ENCODE measurements around the gene TRERF1.
A peak's percentile ranks its signal among the peaks of the same experiment; 100 is the strongest.
"Not testable (repeated sequence)": the region's sequence is repeated elsewhere in the genome, so short reads cannot be mapped to it uniquely, and the experiment has no call there.

Gene TRERF1

GRCh38 chr6:42334870-42335269 lies 116.9 kb downstream of the TRERF1 start:
- intact Hi-C loops (cut with micrococcal nuclease): no loop called here
- peaks cover 85% of the 10 kb centered on the region for H3K4me1 Mint-ChIP-seq (ENCODE audit: low read depth)
- no peak overlapping the region for H3K4me3 Mint-ChIP-seq
- peak overlapping the region; percentile 15 for H3K27ac Mint-ChIP-seq
- no peaks in the 10 kb centered on the region for H3K27me3 Mint-ChIP-seq
- peaks cover 56% of the 10 kb centered on the region for H3K36me3 Mint-ChIP-seq (ENCODE audit: low read depth)
- H3K9me3 Mint-ChIP-seq: no peaks in the 10 kb centered on the region

- peaks cover 57% of the 10 kb centered on the region for H3K36me3 Mint-ChIP-seq (ENCODE audit: low read depth)
- intact Hi-C loops (cut with micrococcal nuclease): no loop called here
- H3K9me3 Mint-ChIP-seq: no peaks in the 10 kb centered on the region
- H3K27ac Mint-ChIP-seq: peak overlapping the region; percentile 70
- peaks cover 86% of the 10 kb centered on the region for H3K4me1 Mint-ChIP-seq (ENCODE audit: low read depth)
- H3K4me3 Mint-ChIP-seq: no peak overlapping the region
- no peaks in the 10 kb centered on the region for H3K27me3 Mint-ChIP-seq
Measured at GRCh38 chr6:42333612-42334011, 118.1 kb downstream of the TRERF1 start.

- intact Hi-C loops (cut with micrococcal nuclease): no loop called here
- H3K4me1 Mint-ChIP-seq (ENCODE audit: low read depth): peaks cover 82% of the 10 kb centered on the region
- no peak overlapping the region for H3K4me3 Mint-ChIP-seq
- peak overlapping the region; percentile 70 for H3K27ac Mint-ChIP-seq
- no peaks in the 10 kb centered on the region for H3K27me3 Mint-ChIP-seq
- H3K36me3 Mint-ChIP-seq (ENCODE audit: low read depth): peaks cover 52% of the 10 kb centered on the region
- no peaks in the 10 kb centered on the region for H3K9me3 Mint-ChIP-seq
Measured at GRCh38 chr6:42332916-42333315, 118.8 kb downstream of the TRERF1 start.

GRCh38 chr6:42331019-42331418 lies 120.7 kb downstream of the TRERF1 start:
- Mint-ChIP-seq H3K27ac (peak overlapping the region; percentile 12), H3K4me3 (no peak overlapping the region), H3K9me3 (no peaks in the 10 kb centered on the region), H3K36me3 (ENCODE audit: low read depth) (peaks cover 39% of the 10 kb centered on the region), H3K4me1 (ENCODE audit: low read depth) (peaks cover 76% of the 10 kb centered on the region), H3K27me3 (no peaks in the 10 kb centered on the region)
- intact Hi-C loops (cut with micrococcal nuclease): no loop called here

GRCh38 chr6:42326248-42326647 lies 125.5 kb downstream of the TRERF1 start:
- H3K36me3 Mint-ChIP-seq (ENCODE audit: low read depth): peaks cover 18% of the 10 kb centered on the region
- H3K27ac Mint-ChIP-seq: no peak overlapping the region
- peaks cover 45% of the 10 kb centered on the region for H3K4me1 Mint-ChIP-seq (ENCODE audit: low read depth)

GRCh38 chr6:42324656-42325324 lies 126.9 kb downstream of the TRERF1 start:
- H3K36me3 Mint-ChIP-seq (ENCODE audit: low read depth): peaks cover 13% of the 10 kb centered on the region
- H3K27ac Mint-ChIP-seq; H3K27me3 Mint-ChIP-seq; H3K4me3 Mint-ChIP-seq; intact Hi-C loops (cut with micrococcal nuclease); H3K9me3 Mint-ChIP-seq: not testable (repeated sequence)
- H3K4me1 Mint-ChIP-seq (ENCODE audit: low read depth): peaks cover 49% of the 10 kb centered on the region

More at GRCh38 chr6:42326248-42326647, 125.5 kb downstream of the TRERF1 start:
- intact Hi-C loops (cut with micrococcal nuclease): no loop called here
- H3K9me3 Mint-ChIP-seq: no peaks in the 10 kb centered on the region
- H3K27me3 Mint-ChIP-seq: no peaks in the 10 kb centered on the region
- H3K4me3 Mint-ChIP-seq: no peak overlapping the region

GRCh38 chr6:42322676-42323075 lies 129.1 kb downstream of the TRERF1 start:
- Mint-ChIP-seq H3K9me3 (no peaks in the 10 kb centered on the region), H3K27ac (no peak overlapping the region), H3K27me3 (no peaks in the 10 kb centered on the region), H3K36me3 (ENCODE audit: low read depth) (peaks cover 14% of the 10 kb centered on the region), H3K4me1 (ENCODE audit: low read depth) (peaks cover 46% of the 10 kb centered on the region), H3K4me3 (no peak overlapping the region)
- intact Hi-C loops (cut with micrococcal nuclease): no loop called here

GRCh38 chr6:42321976-42322375 lies 129.8 kb downstream of the TRERF1 start:
- Mint-ChIP-seq H3K36me3 (ENCODE audit: low read depth) (peaks cover 10% of the 10 kb centered on the region), H3K4me1 (ENCODE audit: low read depth) (peaks cover 48% of the 10 kb centered on the region), H3K9me3 (no peaks in the 10 kb centered on the region), H3K27ac (no peak overlapping the region), H3K4me3 (no peak overlapping the region), H3K27me3 (no peaks in the 10 kb centered on the region)
- intact Hi-C loops (cut with micrococcal nuclease): no loop called here

GRCh38 chr6:42320762-42321161 lies 131.0 kb downstream of the TRERF1 start:
- Mint-ChIP-seq H3K27ac (no peak overlapping the region), H3K9me3 (no peaks in the 10 kb centered on the region), H3K4me3 (no peak overlapping the region), H3K36me3 (ENCODE audit: low read depth) (peaks cover 10% of the 10 kb centered on the region), H3K27me3 (no peaks in the 10 kb centered on the region), H3K4me1 (ENCODE audit: low read depth) (peaks cover 50% of the 10 kb centered on the region)
- intact Hi-C loops (cut with micrococcal nuclease): no loop called here

GRCh38 chr6:42318480-42318879 lies 133.2 kb downstream of the TRERF1 start:
- Mint-ChIP-seq H3K27me3 (no peaks in the 10 kb centered on the region), H3K9me3 (no peaks in the 10 kb centered on the region), H3K4me3 (no peak overlapping the region), H3K36me3 (ENCODE audit: low read depth) (peaks cover 14% of the 10 kb centered on the region), H3K27ac (peak overlapping the region; percentile 92), H3K4me1 (ENCODE audit: low read depth) (peaks cover 63% of the 10 kb centered on the region)
- intact Hi-C loops (cut with micrococcal nuclease): loop anchor here (5.0 kb wide), 1 partner anchor 49 kb away; no protein-coding TSS in a partner anchor

GRCh38 chr6:42316981-42317380 lies 134.7 kb downstream of the TRERF1 start:
- peaks cover 77% of the 10 kb centered on the region for H3K4me1 Mint-ChIP-seq (ENCODE audit: low read depth)
- H3K36me3 Mint-ChIP-seq (ENCODE audit: low read depth): peaks cover 29% of the 10 kb centered on the region
- no peaks in the 10 kb centered on the region for H3K9me3 Mint-ChIP-seq
- intact Hi-C loops (cut with micrococcal nuclease): loop anchor here (2.0 to 5.0 kb wide), 2 partner anchors 50 to 134 kb away; partner anchors contain the start of gene TRERF1
- H3K27me3 Mint-ChIP-seq: no peaks in the 10 kb centered on the region
- H3K4me3 Mint-ChIP-seq: peak overlapping the region; percentile 39
- peak overlapping the region; percentile 92 for H3K27ac Mint-ChIP-seq

- peaks cover 81% of the 10 kb centered on the region for H3K4me1 Mint-ChIP-seq (ENCODE audit: low read depth)
- intact Hi-C loops (cut with micrococcal nuclease): loop anchor here (2.0 to 5.0 kb wide), 2 partner anchors 51 to 135 kb away; partner anchors contain the start of gene TRERF1
- no peaks in the 10 kb centered on the region for H3K9me3 Mint-ChIP-seq
Measured at GRCh38 chr6:42315991-42316970, 135.4 kb downstream of the TRERF1 start.

GRCh38 chr6:42315259-42315990 lies 136.3 kb downstream of the TRERF1 start:
- H3K4me1 Mint-ChIP-seq (ENCODE audit: low read depth): peaks cover 77% of the 10 kb centered on the region
- H3K4me3 Mint-ChIP-seq: no peak overlapping the region
- intact Hi-C loops (cut with micrococcal nuclease): loop anchor here (5.0 kb wide), 1 partner anchor 52 kb away; no protein-coding TSS in a partner anchor

More at GRCh38 chr6:42315991-42316970, 135.4 kb downstream of the TRERF1 start:
- Mint-ChIP-seq H3K36me3 (ENCODE audit: low read depth) (peaks cover 36% of the 10 kb centered on the region), H3K27ac (peak overlapping the region; percentile 92), H3K27me3 (no peaks in the 10 kb centered on the region), H3K4me3 (peak overlapping the region; percentile 39)

More at GRCh38 chr6:42315259-42315990, 136.3 kb downstream of the TRERF1 start:
- peaks cover 42% of the 10 kb centered on the region for H3K36me3 Mint-ChIP-seq (ENCODE audit: low read depth)
- H3K9me3 Mint-ChIP-seq: no peaks in the 10 kb centered on the region
- H3K27me3 Mint-ChIP-seq: no peaks in the 10 kb centered on the region
- H3K27ac Mint-ChIP-seq: peak overlapping the region; percentile 92

Measured in dendritic cell treated with granulocyte-macrophage colony-stimulating factor and Interleukin-4, amounts not matched to agents 40 ng/mL and 50 ng/mL, for 4 days (primary cell).